ENCODE measurements around the gene CNPY3. TPM values are rescaled to one million over a fixed set of nuclear protein-coding genes. Genes with fewer than 3 reads are reported as not detected.

CNPY3 gene
- total and polyA plus RNA-seq, 2 of the 13 experiments (the other 11 are each of a cell fraction or from before 2014, with no cell fraction given) = 42.3 to 60.2 TPM

GRCh38 chr6:42928986-42929820, at the start of gene CNPY3 (continued):
- TF ChIP-seq CENPBD1 (CRISPR knock-in tag; IDR thresholded peaks at IDR 0.05; ENCODE audit: borderline replicate concordance, low read depth) (peak; percentile 95; the same call in 1 of the 2 replicates), ZNF136 (CRISPR knock-in tag; IDR thresholded peaks at IDR 0.05; ENCODE audit: low read depth) (peak; percentile 33; the same call in 1 of the 2 replicates), ZNF75D (CRISPR knock-in tag; IDR thresholded peaks at IDR 0.05; ENCODE audit: borderline replicate concordance) (peak; percentile 82; the same call in 1 of the 2 replicates), ZFP36L2 (CRISPR knock-in tag; IDR thresholded peaks at IDR 0.05) (no peak), ZNF792 (CRISPR knock-in tag; IDR thresholded peaks at IDR 0.05) (peak; percentile 93), ZFP37 (CRISPR knock-in tag; IDR thresholded peaks at IDR 0.05; ENCODE audit: borderline replicate concordance) (peak; percentile 89), ZBTB44 (CRISPR knock-in tag; IDR thresholded peaks at IDR 0.05) (no peak), SNRNP70 (IDR thresholded peaks at IDR 0.05; ENCODE audit: low read depth, low read length) (no peak), SNAI1 (CRISPR knock-in tag; IDR thresholded peaks at IDR 0.05; ENCODE audit: borderline replicate concordance) (peak; percentile 98), MIER2 (CRISPR knock-in tag; IDR thresholded peaks at IDR 0.05) (no peak; the same call in 1 of the 2 replicates), ZNF747 (CRISPR knock-in tag; IDR thresholded peaks at IDR 0.05; ENCODE audit: borderline replicate concordance) (peak; percentile 91), ZBTB21 (CRISPR knock-in tag; IDR thresholded peaks at IDR 0.05) (no peak; the same call in 1 of the 2 replicates), NR0B2 (CRISPR knock-in tag; IDR thresholded peaks at IDR 0.05) (peak; percentile 99), ZEB1 (IDR thresholded peaks at IDR 0.05; ENCODE audit: insufficient replicate concordance, low read depth) (peak; percentile 52), ZNF839 (CRISPR knock-in tag; IDR thresholded peaks at IDR 0.05; ENCODE audit: borderline replicate concordance) (peak; percentile 85; the same call in 1 of the 2 replicates), ZNF17 (CRISPR knock-in tag; IDR thresholded peaks at IDR 0.05) (no peak), IKZF4 (CRISPR knock-in tag; IDR thresholded peaks at IDR 0.05; ENCODE audit: borderline replicate concordance, low read depth, not compliant biosample characterization) (peak; percentile 98), HNRNPK (IDR thresholded peaks at IDR 0.05; ENCODE audit: low read depth, low read length, poor library complexity, severe bottlenecking) (peak; percentile 44), MAF1 (CRISPR knock-in tag; IDR thresholded peaks at IDR 0.05; ENCODE audit: borderline replicate concordance) (peak; percentile 80; the same call in 1 of the 2 replicates), SRF (IDR thresholded peaks at IDR 0.05; ENCODE audit: low read depth, low read length) (no peak), PHB2 (IDR thresholded peaks at IDR 0.05; ENCODE audit: partially characterized antibody) (no peak), TCF12 (IDR thresholded peaks at IDR 0.05) (no peak), TCF12 (CRISPR knock-in tag; IDR thresholded peaks at IDR 0.05) (peak; percentile 60; the same call in 1 of the 2 replicates), ATF4 (CRISPR knock-in tag; IDR thresholded peaks at IDR 0.05) (peak in 1 of 2 experiments; percentile 92; a peak in 2 of 4 replicates), NRL (CRISPR knock-in tag; IDR thresholded peaks at IDR 0.05; ENCODE audit: borderline replicate concordance) (peak; percentile 99), ZFP62 (CRISPR knock-in tag; IDR thresholded peaks at IDR 0.05) (no peak), CHD2 (IDR thresholded peaks at IDR 0.05; ENCODE audit: low read depth, low read length) (peak; percentile 49; the same call in 1 of the 2 replicates)
